GM18502 (cell line): ENCODE data around the gene KCNMA1.
A peak's percentile ranks its signal among the peaks of the same experiment; 100 is the strongest.

Experiments used
- ATAC-seq: cut with Tn5 transposase; IDR thresholded peaks from one replicate; pipeline ENCODE4 v1.9.1; 2021; ENCODE audit warnings: mild to moderate bottlenecking; ENCODE audit not compliant: unreplicated experiment, poor library complexity

KCNMA1 gene

GRCh38 chr10:77031531-77032187, 605.9 kb downstream of the KCNMA1 start:
- ATAC-seq, result no peak

GRCh38 chr10:77030974-77031373, 606.6 kb downstream of the KCNMA1 start:
- ATAC-seq, result no peak

GRCh38 chr10:77029777-77030717, 607.6 kb downstream of the KCNMA1 start:
- no peak for ATAC-seq

- no peak for ATAC-seq
Measured at GRCh38 chr10:77028042-77028441, 609.6 kb downstream of the KCNMA1 start.

- ATAC-seq, result peak; percentile 96
Measured at GRCh38 chr10:77027576-77027975, 610.0 kb downstream of the KCNMA1 start.

- no peak for ATAC-seq
Measured at GRCh38 chr10:77027141-77027540, 610.5 kb downstream of the KCNMA1 start.

GRCh38 chr10:77026148-77026547, 611.5 kb downstream of the KCNMA1 start:
- no peak for ATAC-seq

GRCh38 chr10:77024461-77024860, 613.1 kb downstream of the KCNMA1 start:
- no peak for ATAC-seq

- ATAC-seq, result no peak
Measured at GRCh38 chr10:77023396-77023795, 614.2 kb downstream of the KCNMA1 start.

- no peak for ATAC-seq
Measured at GRCh38 chr10:77022671-77023070, 614.9 kb downstream of the KCNMA1 start.

- no peak for ATAC-seq
Measured at GRCh38 chr10:77021966-77022490, 615.6 kb downstream of the KCNMA1 start.

GRCh38 chr10:77020426-77021040, 617.1 kb downstream of the KCNMA1 start:
- ATAC-seq, result no peak

GRCh38 chr10:77016855-77017254, 620.8 kb downstream of the KCNMA1 start:
- no peak for ATAC-seq

- ATAC-seq, result no peak
Measured at GRCh38 chr10:77016278-77016815, 621.3 kb downstream of the KCNMA1 start.

GRCh38 chr10:77015360-77015759, 622.2 kb downstream of the KCNMA1 start:
- ATAC-seq, result no peak

GRCh38 chr10:77012812-77013500, 624.7 kb downstream of the KCNMA1 start:
- ATAC-seq, result no peak

- no peak for ATAC-seq
Measured at GRCh38 chr10:77011874-77012811, 625.5 kb downstream of the KCNMA1 start.

- ATAC-seq, result peak; percentile 35
Measured at GRCh38 chr10:77010430-77010829, 627.2 kb downstream of the KCNMA1 start.

- ATAC-seq, result peak; percentile 85
Measured at GRCh38 chr10:77007834-77008233, 629.8 kb downstream of the KCNMA1 start.
